ENCODE data around the gene ANKRD18B. TPM values are rescaled to one million over a fixed set of nuclear protein-coding genes. Genes with fewer than 3 reads are reported as not detected.
"Not testable (repeated sequence)": the region's sequence is repeated elsewhere in the genome, so short reads cannot be mapped to it uniquely, and the experiment has no call there.

ANKRD18B gene
- not detected for total RNA-seq

GRCh38 chr9:33523397-33524305 is at the start of gene ANKRD18B:
Gene ANKRD18B, plus strand, starts transcription at chr9:33524251. Its CDS starts 239 bp downstream, at chr9:33524490.
- H3K27ac ChIP-seq; intact Hi-C loops (cut with DNase I; ENCODE audit: low total_unique reads); H3K36me3 ChIP-seq; H3K9me3 ChIP-seq: not testable (repeated sequence)
- in situ Hi-C loops (cut with MboI; ENCODE audit: low pct_ligation_motif_present in 1 of 4, low pct_unique_long_range_greater_than_20kb in 1 of 4, low sequenced_read_pairs in 3 of 4): loop anchor here in 1 of 4 donors (25.0 kb wide), 2 partner anchors 89 to 136 kb away; no protein-coding TSS in a partner anchor
- H3K4me3 ChIP-seq: peak within 1 kb of the TSS in 3 of 4 donors; percentile 20 to 53 (median 34)
- H3K4me1 ChIP-seq: peaks cover 8 to 17% (median 12%) of the 10 kb centered on the region in 4 donors
- DNase-seq: peak; percentile 26
- peaks cover 82% of the 10 kb centered on the region for H3K27me3 ChIP-seq
- peak in 2 of 5 experiments; percentile 9 to 21 for TF ChIP-seq CTCF (IDR thresholded peaks at IDR 0.05)
- 6% methylated on average over 27 of the region's 73 CpGs; no CpG with 5 or more reads in 1 of the 2 donors for WGBS, 2 donors (ENCODE audit: low coverage in 1 of 2)

GRCh38 chr9:33475357-33475756 is 48.7 kb upstream of the ANKRD18B start:
- no peak for TF ChIP-seq POLR2A (IDR thresholded peaks at IDR 0.05)
- Histone ChIP-seq H3K4me1 (peaks cover 7 to 18% (median 15%) of the 10 kb centered on the region in 4 donors), H3K36me3 (peaks cover 0 to 10% (median 0%) of the 10 kb centered on the region in 4 donors), H3K4me3 (no peak overlapping the region), H3K9me3 (no peaks in the 10 kb centered on the region), H3K27me3 (no peaks in the 10 kb centered on the region), H3K27ac (no peak overlapping the region)
- DNase-seq: no peak
- 88% methylated on average over 1 of the region's 1 CpG; no CpG with 5 or more reads in 1 of the 2 donors for WGBS, 2 donors (ENCODE audit: low coverage in 1 of 2)
- in situ Hi-C loops (cut with MboI; ENCODE audit: low pct_ligation_motif_present in 1 of 4, low pct_unique_long_range_greater_than_20kb in 1 of 4, low sequenced_read_pairs in 3 of 4): no loop called here
- intact Hi-C loops (cut with DNase I; ENCODE audit: low total_unique reads): no loop called here

GRCh38 chr9:33476503-33476902 is 47.5 kb upstream of the ANKRD18B start:
- no peak for DNase-seq
- no peaks in the 10 kb centered on the region for H3K9me3 ChIP-seq
- H3K27me3 ChIP-seq: no peaks in the 10 kb centered on the region
- in situ Hi-C loops (cut with MboI; ENCODE audit: low pct_ligation_motif_present in 1 of 4, low pct_unique_long_range_greater_than_20kb in 1 of 4, low sequenced_read_pairs in 3 of 4) (no loop called here), intact Hi-C loops (cut with DNase I; ENCODE audit: low total_unique reads) (no loop called here)
- no peak overlapping the region for H3K4me3 ChIP-seq
- TF ChIP-seq CTCF (IDR thresholded peaks at IDR 0.05) (no peak), POLR2AphosphoS5 (IDR thresholded peaks at IDR 0.05) (no peak), EP300 (IDR thresholded peaks at IDR 0.05; ENCODE audit: low read depth) (no peak)
- no peak overlapping the region for H3K27ac ChIP-seq
- WGBS, 2 donors (ENCODE audit: low coverage in 1 of 2): 94% methylated on average over 6 to 10 of the region's 10 CpGs
- peaks cover 7 to 18% (median 15%) of the 10 kb centered on the region in 4 donors for H3K4me1 ChIP-seq
- H3K36me3 ChIP-seq: peaks cover 0 to 3% (median 0%) of the 10 kb centered on the region in 4 donors

GRCh38 chr9:33480106-33480505 is 43.9 kb upstream of the ANKRD18B start:
- no peaks in the 10 kb centered on the region for H3K27me3 ChIP-seq
- 61 to 70% methylated on average over 2 of the region's 2 CpGs for WGBS, 2 donors (ENCODE audit: low coverage in 1 of 2)
- no peak overlapping the region for H3K4me3 ChIP-seq
- no peaks in the 10 kb centered on the region for H3K9me3 ChIP-seq
- H3K4me1 ChIP-seq: no peaks in the 10 kb centered on the region
- no peak for TF ChIP-seq POLR2AphosphoS5 (IDR thresholded peaks at IDR 0.05)
- TF ChIP-seq EP300 (IDR thresholded peaks at IDR 0.05; ENCODE audit: low read depth): no peak
- TF ChIP-seq CTCF (IDR thresholded peaks at IDR 0.05): no peak
- no peak for TF ChIP-seq POLR2A (IDR thresholded peaks at IDR 0.05)
- intact Hi-C loops (cut with DNase I; ENCODE audit: low total_unique reads): no loop called here
- no peak for DNase-seq
- no peak overlapping the region for H3K27ac ChIP-seq
- no peaks in the 10 kb centered on the region for H3K36me3 ChIP-seq
- in situ Hi-C loops (cut with MboI; ENCODE audit: low pct_ligation_motif_present in 1 of 4, low pct_unique_long_range_greater_than_20kb in 1 of 4, low sequenced_read_pairs in 3 of 4): no loop called here

All from transverse colon (tissue), 4 donors.